HepG2 (cell line): Measurements from ENCODE around the gene E2F1. TPM values are rescaled to one million over a fixed set of nuclear protein-coding genes. Genes with fewer than 3 reads are reported as not detected.

Experiments used
- CREM ChIP-seq, 2 experiments: sonication (generic) in 1 of 2; formaldehyde crosslinking in 1 of 2; IDR thresholded peaks; 2 replicates each; pipeline versions ENCODE4 v1.4.0 to v1.6.1; 2016 to 2020; ENCODE audit warnings: antibody characterized with exemption in 1 of 2, mild to moderate bottlenecking in 1 of 2, missing genetic modification reagents in 1 of 2
- DNMT3B ChIP-seq: conservative IDR thresholded peaks from 2 replicates; pipeline ENCODE4 v1.6.1; 2016; ENCODE audit warnings: missing biosample characterization, control low read depth
- HOXA9 ChIP-seq: sonication (generic); formaldehyde crosslinking; IDR thresholded peaks from 2 replicates; pipeline ENCODE4 v1.8.1; 2022; ENCODE audit warnings: missing genetic modification reagents, mild to moderate bottlenecking, moderate library complexity, borderline replicate concordance
- SP4 ChIP-seq: sonication (generic); formaldehyde crosslinking; IDR thresholded peaks from 2 replicates; pipeline ENCODE4 v1.8.1; 2023; ENCODE audit warnings: mild to moderate bottlenecking, missing genetic modification reagents
- STAT5B ChIP-seq: sonication (generic); formaldehyde crosslinking; IDR thresholded peaks from 2 replicates; pipeline ENCODE4 v1.4.0; 2020; ENCODE audit warnings: missing genetic modification reagents
- ZNF354B ChIP-seq: sonication (generic); formaldehyde crosslinking; IDR thresholded peaks from 2 replicates; pipeline ENCODE4 v1.8.0; 2022; ENCODE audit warnings: mild to moderate bottlenecking, missing genetic modification reagents
- ZNF543 ChIP-seq: sonication (generic); formaldehyde crosslinking; IDR thresholded peaks from 2 replicates; pipeline ENCODE4 v1.4.0; 2020; ENCODE audit warnings: mild to moderate bottlenecking, missing genetic modification reagents
- ZNF577 ChIP-seq: sonication (generic); formaldehyde crosslinking; IDR thresholded peaks from 2 replicates; pipeline ENCODE4 v1.4.0; 2020; ENCODE audit warnings: mild to moderate bottlenecking, low read depth, missing genetic modification reagents, borderline replicate concordance
- ZNF619 ChIP-seq: sonication (generic); formaldehyde crosslinking; IDR thresholded peaks from 2 replicates; pipeline ENCODE4 v1.4.0; 2020; ENCODE audit warnings: mild to moderate bottlenecking, missing genetic modification reagents
- ZSCAN29 ChIP-seq: sonication (generic); formaldehyde crosslinking; conservative IDR thresholded peaks from 2 replicates; pipeline ENCODE4 v1.4.0; 2020; ENCODE audit warnings: mild to moderate bottlenecking, missing genetic modification reagents
- polyA plus RNA-seq, 8 experiments: library from polyadenylated mRNA; depleted of rRNA in 3 of 8; stranded (reverse) in 7 of 8; unstranded in 1 of 8; fragments of >200 nt; fragmentation: Illumina TruSeq in 4 of 8; extraction: Trizol in 4 of 8; gene quantifications; 2 replicates each; pipeline versions ENCODE4 v1.2.1 to v1.2.3, GENCODE V29; 2011 to 2016; ENCODE audit warnings: low read depth in 4 of 8, missing spikeins in 1 of 8, mixed read lengths in 1 of 8; ENCODE audit not compliant: insufficient read depth in 1 of 8
- total RNA-seq, 5 experiments: library from RNA; depleted of rRNA; stranded (reverse); fragments of >200 nt; fragmentation: Illumina TruSeq; extraction: Trizol; gene quantifications; 2 replicates each; pipeline ENCODE4 v1.2.3, GENCODE V29; 2016; ENCODE audit warnings: low read depth in 1 of 5
- TF ChIP-seq, protein P1 (sequence below): sonication (generic); formaldehyde crosslinking; conservative IDR thresholded peaks from 2 replicates; pipeline ENCODE4 v1.8.1; 2023; ENCODE audit warnings: missing genetic modification reagents
- TF ChIP-seq, protein P2 (sequence below): sonication (generic); formaldehyde crosslinking; IDR thresholded peaks from 2 replicates; pipeline ENCODE4 v1.4.0; 2020; ENCODE audit warnings: missing genetic modification reagents
- TF ChIP-seq, protein P3 (sequence below), 2 experiments: sonication (generic) in 1 of 2; formaldehyde crosslinking in 1 of 2; IDR thresholded peaks; 2 replicates each; pipeline versions ENCODE4 v1.4.0 to v1.6.1; 2018 to 2020; ENCODE audit warnings: missing genetic modification reagents in 2 of 2, borderline replicate concordance in 1 of 2, low read depth in 1 of 2, mild to moderate bottlenecking in 1 of 2, missing biosample characterization in 1 of 2
- TF ChIP-seq, protein P4 (sequence below): sonication (generic); formaldehyde crosslinking; IDR thresholded peaks from 2 replicates; pipeline ENCODE4 v1.4.0; 2020; ENCODE audit warnings: mild to moderate bottlenecking, low read depth, missing genetic modification reagents
- TF ChIP-seq, protein P5 (sequence below): sonication (generic); formaldehyde crosslinking; IDR thresholded peaks from 2 replicates; pipeline ENCODE4 v1.9.0; 2021; ENCODE audit warnings: missing genetic modification reagents, mild to moderate bottlenecking, borderline replicate concordance
- TF ChIP-seq, protein P6 (sequence below): sonication (generic); formaldehyde crosslinking; IDR thresholded peaks from 2 replicates; pipeline ENCODE4 v1.4.0; 2020; ENCODE audit warnings: missing genetic modification reagents

Gene E2F1
- total and polyA plus RNA-seq, 2 of the 13 experiments (the other 11 are each of a cell fraction or from before 2014, with no cell fraction given): 25.5 to 39.4 TPM

DNA sequence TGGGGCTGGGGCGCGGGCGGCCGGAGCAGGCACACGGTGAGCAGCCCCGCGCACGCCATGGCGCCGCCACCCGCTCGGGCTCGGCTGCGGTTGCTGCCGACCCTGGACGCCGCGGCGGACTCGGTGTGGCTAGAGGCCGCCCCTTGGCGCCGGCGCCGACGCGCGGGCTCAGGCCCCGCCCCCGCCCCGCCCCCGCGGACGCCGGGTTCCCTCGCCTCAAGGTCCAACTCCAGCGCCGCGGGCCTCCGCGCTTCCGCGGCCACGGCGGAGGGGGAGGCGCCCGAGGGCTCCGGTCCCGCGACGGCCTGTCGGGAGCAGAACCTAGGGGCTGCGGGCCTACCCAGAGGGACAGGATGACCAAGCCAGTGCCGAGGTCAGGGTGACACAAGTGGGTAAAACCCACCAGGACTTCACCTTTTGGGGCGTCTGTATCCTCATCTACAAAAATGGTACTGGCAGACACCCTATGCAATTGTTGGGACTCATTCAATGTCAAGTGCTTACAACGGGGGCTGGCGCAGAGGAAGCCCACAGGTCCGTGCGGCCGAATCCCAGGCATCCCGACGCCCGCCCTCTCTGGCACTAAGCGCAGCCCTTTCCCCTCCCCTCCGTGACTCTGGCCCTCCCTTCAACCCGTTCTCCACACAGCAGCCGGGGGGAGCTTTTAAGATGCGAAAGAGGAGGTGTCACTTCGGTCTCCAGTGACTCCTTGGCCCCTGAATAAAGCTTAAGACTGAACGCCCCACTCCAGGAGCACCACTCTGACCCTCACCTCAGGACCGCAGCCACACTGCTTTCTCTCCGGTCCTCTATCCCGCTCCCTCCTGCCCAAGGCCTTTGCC lies 11.7 kb downstream of the E2F1 start, which contains the start of gene NECAB3 (continued):
- TF ChIP-seq, protein P1, sequence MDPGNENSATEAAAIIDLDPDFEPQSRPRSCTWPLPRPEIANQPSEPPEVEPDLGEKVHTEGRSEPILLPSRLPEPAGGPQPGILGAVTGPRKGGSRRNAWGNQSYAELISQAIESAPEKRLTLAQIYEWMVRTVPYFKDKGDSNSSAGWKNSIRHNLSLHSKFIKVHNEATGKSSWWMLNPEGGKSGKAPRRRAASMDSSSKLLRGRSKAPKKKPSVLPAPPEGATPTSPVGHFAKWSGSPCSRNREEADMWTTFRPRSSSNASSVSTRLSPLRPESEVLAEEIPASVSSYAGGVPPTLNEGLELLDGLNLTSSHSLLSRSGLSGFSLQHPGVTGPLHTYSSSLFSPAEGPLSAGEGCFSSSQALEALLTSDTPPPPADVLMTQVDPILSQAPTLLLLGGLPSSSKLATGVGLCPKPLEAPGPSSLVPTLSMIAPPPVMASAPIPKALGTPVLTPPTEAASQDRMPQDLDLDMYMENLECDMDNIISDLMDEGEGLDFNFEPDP: no peak
- no peak for TF ChIP-seq ZNF354B (CRISPR knock-in tag)
- TF ChIP-seq, protein P2, sequence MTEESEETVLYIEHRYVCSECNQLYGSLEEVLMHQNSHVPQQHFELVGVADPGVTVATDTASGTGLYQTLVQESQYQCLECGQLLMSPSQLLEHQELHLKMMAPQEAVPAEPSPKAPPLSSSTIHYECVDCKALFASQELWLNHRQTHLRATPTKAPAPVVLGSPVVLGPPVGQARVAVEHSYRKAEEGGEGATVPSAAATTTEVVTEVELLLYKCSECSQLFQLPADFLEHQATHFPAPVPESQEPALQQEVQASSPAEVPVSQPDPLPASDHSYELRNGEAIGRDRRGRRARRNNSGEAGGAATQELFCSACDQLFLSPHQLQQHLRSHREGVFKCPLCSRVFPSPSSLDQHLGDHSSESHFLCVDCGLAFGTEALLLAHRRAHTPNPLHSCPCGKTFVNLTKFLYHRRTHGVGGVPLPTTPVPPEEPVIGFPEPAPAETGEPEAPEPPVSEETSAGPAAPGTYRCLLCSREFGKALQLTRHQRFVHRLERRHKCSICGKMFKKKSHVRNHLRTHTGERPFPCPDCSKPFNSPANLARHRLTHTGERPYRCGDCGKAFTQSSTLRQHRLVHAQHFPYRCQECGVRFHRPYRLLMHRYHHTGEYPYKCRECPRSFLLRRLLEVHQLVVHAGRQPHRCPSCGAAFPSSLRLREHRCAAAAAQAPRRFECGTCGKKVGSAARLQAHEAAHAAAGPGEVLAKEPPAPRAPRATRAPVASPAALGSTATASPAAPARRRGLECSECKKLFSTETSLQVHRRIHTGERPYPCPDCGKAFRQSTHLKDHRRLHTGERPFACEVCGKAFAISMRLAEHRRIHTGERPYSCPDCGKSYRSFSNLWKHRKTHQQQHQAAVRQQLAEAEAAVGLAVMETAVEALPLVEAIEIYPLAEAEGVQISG (CRISPR knock-in tag): peak; percentile 89
- TF ChIP-seq ZNF543 (CRISPR knock-in tag): peak; percentile 51; the same call in 1 of the 2 replicates
- no peak; the same call in 1 of the 2 replicates for TF ChIP-seq HOXA9 (CRISPR knock-in tag)
- TF ChIP-seq, protein P3, sequence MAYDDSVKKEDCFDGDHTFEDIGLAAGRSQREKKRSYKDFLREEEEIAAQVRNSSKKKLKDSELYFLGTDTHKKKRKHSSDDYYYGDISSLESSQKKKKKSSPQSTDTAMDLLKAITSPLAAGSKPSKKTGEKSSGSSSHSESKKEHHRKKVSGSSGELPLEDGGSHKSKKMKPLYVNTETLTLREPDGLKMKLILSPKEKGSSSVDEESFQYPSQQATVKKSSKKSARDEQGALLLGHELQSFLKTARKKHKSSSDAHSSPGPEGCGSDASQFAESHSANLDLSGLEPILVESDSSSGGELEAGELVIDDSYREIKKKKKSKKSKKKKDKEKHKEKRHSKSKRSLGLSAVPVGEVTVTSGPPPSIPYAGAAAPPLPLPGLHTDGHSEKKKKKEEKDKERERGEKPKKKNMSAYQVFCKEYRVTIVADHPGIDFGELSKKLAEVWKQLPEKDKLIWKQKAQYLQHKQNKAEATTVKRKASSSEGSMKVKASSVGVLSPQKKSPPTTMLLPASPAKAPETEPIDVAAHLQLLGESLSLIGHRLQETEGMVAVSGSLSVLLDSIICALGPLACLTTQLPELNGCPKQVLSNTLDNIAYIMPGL (CRISPR knock-in tag; IDR thresholded peaks at IDR 0.05; ENCODE audit: borderline replicate concordance in 1 of 2, low read depth in 1 of 2): peak; percentile 74 to 83; a peak in 2 of 4 replicates
- TF ChIP-seq ZNF619: no peak; the same call in 1 of the 2 replicates
- TF ChIP-seq, protein P4, sequence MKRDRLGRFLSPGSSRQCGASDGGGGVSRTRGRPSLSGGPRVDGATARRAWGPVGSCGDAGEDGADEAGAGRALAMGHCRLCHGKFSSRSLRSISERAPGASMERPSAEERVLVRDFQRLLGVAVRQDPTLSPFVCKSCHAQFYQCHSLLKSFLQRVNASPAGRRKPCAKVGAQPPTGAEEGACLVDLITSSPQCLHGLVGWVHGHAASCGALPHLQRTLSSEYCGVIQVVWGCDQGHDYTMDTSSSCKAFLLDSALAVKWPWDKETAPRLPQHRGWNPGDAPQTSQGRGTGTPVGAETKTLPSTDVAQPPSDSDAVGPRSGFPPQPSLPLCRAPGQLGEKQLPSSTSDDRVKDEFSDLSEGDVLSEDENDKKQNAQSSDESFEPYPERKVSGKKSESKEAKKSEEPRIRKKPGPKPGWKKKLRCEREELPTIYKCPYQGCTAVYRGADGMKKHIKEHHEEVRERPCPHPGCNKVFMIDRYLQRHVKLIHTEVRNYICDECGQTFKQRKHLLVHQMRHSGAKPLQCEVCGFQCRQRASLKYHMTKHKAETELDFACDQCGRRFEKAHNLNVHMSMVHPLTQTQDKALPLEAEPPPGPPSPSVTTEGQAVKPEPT: no peak; the same call in 1 of the 2 replicates
- TF ChIP-seq, protein P5, sequence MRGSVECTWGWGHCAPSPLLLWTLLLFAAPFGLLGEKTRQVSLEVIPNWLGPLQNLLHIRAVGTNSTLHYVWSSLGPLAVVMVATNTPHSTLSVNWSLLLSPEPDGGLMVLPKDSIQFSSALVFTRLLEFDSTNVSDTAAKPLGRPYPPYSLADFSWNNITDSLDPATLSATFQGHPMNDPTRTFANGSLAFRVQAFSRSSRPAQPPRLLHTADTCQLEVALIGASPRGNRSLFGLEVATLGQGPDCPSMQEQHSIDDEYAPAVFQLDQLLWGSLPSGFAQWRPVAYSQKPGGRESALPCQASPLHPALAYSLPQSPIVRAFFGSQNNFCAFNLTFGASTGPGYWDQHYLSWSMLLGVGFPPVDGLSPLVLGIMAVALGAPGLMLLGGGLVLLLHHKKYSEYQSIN: no peak
- TF ChIP-seq, protein P6, sequence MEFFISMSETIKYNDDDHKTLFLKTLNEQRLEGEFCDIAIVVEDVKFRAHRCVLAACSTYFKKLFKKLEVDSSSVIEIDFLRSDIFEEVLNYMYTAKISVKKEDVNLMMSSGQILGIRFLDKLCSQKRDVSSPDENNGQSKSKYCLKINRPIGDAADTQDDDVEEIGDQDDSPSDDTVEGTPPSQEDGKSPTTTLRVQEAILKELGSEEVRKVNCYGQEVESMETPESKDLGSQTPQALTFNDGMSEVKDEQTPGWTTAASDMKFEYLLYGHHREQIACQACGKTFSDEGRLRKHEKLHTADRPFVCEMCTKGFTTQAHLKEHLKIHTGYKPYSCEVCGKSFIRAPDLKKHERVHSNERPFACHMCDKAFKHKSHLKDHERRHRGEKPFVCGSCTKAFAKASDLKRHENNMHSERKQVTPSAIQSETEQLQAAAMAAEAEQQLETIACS: peak; percentile 76
- peak; percentile 53; the same call in 1 of the 2 replicates for TF ChIP-seq ZSCAN29
- TF ChIP-seq STAT5B: 0 out of 2 replicates have a peak, but pooled peaks have one; percentile 54
- TF ChIP-seq CREM (IDR thresholded peaks at IDR 0.05): 0 out of 2 replicates have a peak, but pooled peaks have one; percentile 35
- TF ChIP-seq CREM (CRISPR knock-in tag; IDR thresholded peaks at IDR 0.05): no peak
- TF ChIP-seq SP4 (CRISPR knock-in tag): peak; percentile 86
- TF ChIP-seq DNMT3B (CRISPR knock-in tag): 0 out of 2 replicates have a peak, but pooled peaks have one; percentile 35
- no peak for TF ChIP-seq ZNF577 (CRISPR knock-in tag)
